ENCODE measurements around the gene LARP1.

DNA sequence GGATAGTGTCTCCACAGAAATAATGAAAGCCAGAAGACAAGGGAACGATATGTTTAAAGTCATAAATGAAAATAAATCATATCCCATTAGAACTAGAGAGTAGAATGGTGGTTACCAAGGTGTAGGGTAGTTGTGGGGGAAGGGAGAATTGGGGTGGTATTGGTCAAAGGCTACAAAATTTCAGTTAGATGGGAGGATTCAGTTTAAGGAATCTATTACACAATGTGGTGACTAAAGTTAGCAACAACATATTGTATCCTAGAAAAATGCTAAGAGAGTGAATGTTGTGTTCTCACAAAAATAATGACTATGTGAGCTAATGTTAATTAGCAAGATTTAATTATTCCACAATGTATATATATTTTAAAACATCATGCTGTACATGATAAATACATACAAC, 27.8 kb upstream of the LARP1 start:
- TF ChIP-seq, protein P1, sequence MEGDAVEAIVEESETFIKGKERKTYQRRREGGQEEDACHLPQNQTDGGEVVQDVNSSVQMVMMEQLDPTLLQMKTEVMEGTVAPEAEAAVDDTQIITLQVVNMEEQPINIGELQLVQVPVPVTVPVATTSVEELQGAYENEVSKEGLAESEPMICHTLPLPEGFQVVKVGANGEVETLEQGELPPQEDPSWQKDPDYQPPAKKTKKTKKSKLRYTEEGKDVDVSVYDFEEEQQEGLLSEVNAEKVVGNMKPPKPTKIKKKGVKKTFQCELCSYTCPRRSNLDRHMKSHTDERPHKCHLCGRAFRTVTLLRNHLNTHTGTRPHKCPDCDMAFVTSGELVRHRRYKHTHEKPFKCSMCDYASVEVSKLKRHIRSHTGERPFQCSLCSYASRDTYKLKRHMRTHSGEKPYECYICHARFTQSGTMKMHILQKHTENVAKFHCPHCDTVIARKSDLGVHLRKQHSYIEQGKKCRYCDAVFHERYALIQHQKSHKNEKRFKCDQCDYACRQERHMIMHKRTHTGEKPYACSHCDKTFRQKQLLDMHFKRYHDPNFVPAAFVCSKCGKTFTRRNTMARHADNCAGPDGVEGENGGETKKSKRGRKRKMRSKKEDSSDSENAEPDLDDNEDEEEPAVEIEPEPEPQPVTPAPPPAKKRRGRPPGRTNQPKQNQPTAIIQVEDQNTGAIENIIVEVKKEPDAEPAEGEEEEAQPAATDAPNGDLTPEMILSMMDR (IDR thresholded peaks at IDR 0.05; ENCODE audit: insufficient read depth, low read depth, low read length), result no peak
- no peak for TF ChIP-seq EZH2 (IDR thresholded peaks at IDR 0.05; ENCODE audit: insufficient read depth, low read length)

Data from astrocyte (in vitro differentiated cells and primary cell).